HepG2 (cell line): ENCODE results near the gene EIF4G1. TPM values are rescaled to one million over a fixed set of nuclear protein-coding genes. Genes with fewer than 3 reads are reported as not detected.

Experiments
- ASH2L ChIP-seq: fragments of 300-600, 200-600 bp; sonication (generic); IDR thresholded peaks from 2 replicates; pipeline ENCODE4 v1.7.0; 2017; ENCODE audit warnings: low read depth, mild to moderate bottlenecking, moderate library complexity, mixed read lengths, low read length; ENCODE audit not compliant: insufficient read length
- CEBPG ChIP-seq: IDR thresholded peaks from 2 replicates; pipeline ENCODE4 v1.6.1; 2016
- DMAP1 ChIP-seq: IDR thresholded peaks from 2 replicates; pipeline ENCODE4 v1.6.1; 2016
- GABPA ChIP-seq, 2 experiments: IDR thresholded peaks; 2 replicates each; pipeline ENCODE4 v1.6.1; 2011 to 2016; ENCODE audit warnings: low read depth in 2 of 2, low read length in 1 of 2, missing biosample characterization in 1 of 2, missing genetic modification characterization in 1 of 2
- GFI1 ChIP-seq: sonication (generic); formaldehyde crosslinking; IDR thresholded peaks from 2 replicates; pipeline ENCODE4 v1.5.0; 2020; ENCODE audit warnings: missing genetic modification reagents, mild to moderate bottlenecking, borderline replicate concordance
- JDP2 ChIP-seq: sonication (generic); formaldehyde crosslinking; IDR thresholded peaks from 2 replicates; pipeline ENCODE4 v1.8.1; 2022; ENCODE audit warnings: missing genetic modification reagents, borderline replicate concordance
- MEF2D ChIP-seq: sonication (generic); formaldehyde crosslinking; IDR thresholded peaks from 2 replicates; pipeline ENCODE4 v1.5.1; 2020; ENCODE audit warnings: mild to moderate bottlenecking, missing genetic modification reagents
- PHF21A ChIP-seq: sonication (generic); formaldehyde crosslinking; IDR thresholded peaks from 2 replicates; pipeline ENCODE4 v1.5.0; 2020; ENCODE audit warnings: mild to moderate bottlenecking, missing genetic modification reagents
- PITX1 ChIP-seq: sonication (generic); formaldehyde crosslinking; IDR thresholded peaks from 2 replicates; pipeline ENCODE4 v1.5.1; 2020; ENCODE audit warnings: mild to moderate bottlenecking, missing genetic modification reagents
- SAP130 ChIP-seq: IDR thresholded peaks from 2 replicates; pipeline ENCODE4 v1.6.1; 2016; ENCODE audit warnings: low read depth
- SUZ12 ChIP-seq: fragments of 150-350 bp; IDR thresholded peaks from 2 replicates; pipeline ENCODE4 v1.6.1; 2014; ENCODE audit warnings: low read depth, low read length
- TFAP4 ChIP-seq: sonication (generic); IDR thresholded peaks from 2 replicates; pipeline ENCODE4 v1.6.1; 2016; ENCODE audit warnings: low read depth, borderline replicate concordance
- U2AF1 ChIP-seq: fragments of 200-400 bp; formaldehyde crosslinking; optimal IDR thresholded peaks from 2 replicates; pipeline ENCODE3; 2017; ENCODE audit warnings: mild to moderate bottlenecking, low read depth, low read length
- UBTF ChIP-seq: sonication (generic); formaldehyde crosslinking; IDR thresholded peaks from 2 replicates; pipeline ENCODE4 v1.4.0; 2020; ENCODE audit warnings: mild to moderate bottlenecking, missing genetic modification reagents
- ZEB1 ChIP-seq: IDR thresholded peaks from 2 replicates; pipeline ENCODE4 v1.6.1; 2012; ENCODE audit warnings: mild to moderate bottlenecking, low read depth, inconsistent platforms; ENCODE audit not compliant: insufficient replicate concordance
- ZFY ChIP-seq: sonication (generic); formaldehyde crosslinking; IDR thresholded peaks from 2 replicates; pipeline ENCODE4 v1.4.0; 2020; ENCODE audit warnings: missing genetic modification reagents
- ZNF143 ChIP-seq: sonication (generic); formaldehyde crosslinking; IDR thresholded peaks from 2 replicates; pipeline ENCODE4 v1.4.0; 2020; ENCODE audit warnings: missing genetic modification reagents
- ZNF333 ChIP-seq: sonication (generic); formaldehyde crosslinking; IDR thresholded peaks from 2 replicates; pipeline ENCODE4 v1.4.0; 2020; ENCODE audit warnings: mild to moderate bottlenecking, missing genetic modification reagents, borderline replicate concordance
- ZNF430 ChIP-seq: sonication (generic); formaldehyde crosslinking; IDR thresholded peaks from 2 replicates; pipeline ENCODE4 v1.9.0; 2021; ENCODE audit warnings: mild to moderate bottlenecking, missing genetic modification reagents
- ZNF687 ChIP-seq: sonication (generic); formaldehyde crosslinking; IDR thresholded peaks from 2 replicates; pipeline ENCODE4 v1.5.1; 2020; ENCODE audit warnings: mild to moderate bottlenecking, missing genetic modification reagents, moderate library complexity
- ZNF724P ChIP-seq: sonication (generic); formaldehyde crosslinking; IDR thresholded peaks from 2 replicates; pipeline ENCODE4 v1.8.0; 2022; ENCODE audit warnings: missing genetic modification reagents, borderline replicate concordance
- ZNF816 ChIP-seq: sonication (generic); formaldehyde crosslinking; IDR thresholded peaks from 2 replicates; pipeline ENCODE4 v1.8.0; 2022; ENCODE audit warnings: missing genetic modification reagents, mild to moderate bottlenecking, borderline replicate concordance
- polyA plus RNA-seq, 8 experiments: library from polyadenylated mRNA; depleted of rRNA in 3 of 8; stranded (reverse) in 7 of 8; unstranded in 1 of 8; fragments of >200 nt; fragmentation: Illumina TruSeq in 4 of 8; extraction: Trizol in 4 of 8; gene quantifications; 2 replicates each; pipeline versions ENCODE4 v1.2.1 to v1.2.3, GENCODE V29; 2011 to 2016; ENCODE audit warnings: low read depth in 4 of 8, missing spikeins in 1 of 8, mixed read lengths in 1 of 8; ENCODE audit not compliant: insufficient read depth in 1 of 8
- total RNA-seq, 5 experiments: library from RNA; depleted of rRNA; stranded (reverse); fragments of >200 nt; fragmentation: Illumina TruSeq; extraction: Trizol; gene quantifications; 2 replicates each; pipeline ENCODE4 v1.2.3, GENCODE V29; 2016; ENCODE audit warnings: low read depth in 1 of 5

The EIF4G1 gene
- total and polyA plus RNA-seq, 2 of the 13 experiments (the other 11 are each of a cell fraction or from before 2014, with no cell fraction given), result 208 to 213 TPM

- TF ChIP-seq SAP130 (CRISPR knock-in tag), result peak; percentile 31
- TF ChIP-seq ZEB1, result no peak
- peak; percentile 66 for TF ChIP-seq ZNF687 (CRISPR knock-in tag)
- TF ChIP-seq PHF21A (CRISPR knock-in tag), result 0 out of 2 replicates have a peak, but pooled peaks have one; percentile 25
- 0 out of 2 replicates have a peak, but pooled peaks have one; percentile 49 for TF ChIP-seq DMAP1 (CRISPR knock-in tag)
- no peak for TF ChIP-seq CEBPG
- 0 out of 2 replicates have a peak, but pooled peaks have one; percentile 5 for TF ChIP-seq PITX1 (CRISPR knock-in tag)
- no peak for TF ChIP-seq JDP2 (CRISPR knock-in tag)
- TF ChIP-seq ZNF333 (CRISPR knock-in tag), result 0 out of 2 replicates have a peak, but pooled peaks have one; percentile 19
- no peak for TF ChIP-seq GABPA (IDR thresholded peaks at IDR 0.05; ENCODE audit: low read depth, low read length)
- peak; percentile 82 for TF ChIP-seq GABPA (CRISPR knock-in tag; IDR thresholded peaks at IDR 0.05; ENCODE audit: low read depth)
- TF ChIP-seq ASH2L, result no peak
- TF ChIP-seq UBTF (CRISPR knock-in tag), result peak; percentile 29; the same call in 1 of the 2 replicates
- TF ChIP-seq MEF2D (CRISPR knock-in tag), result 0 out of 2 replicates have a peak, but pooled peaks have one; percentile 18
- TF ChIP-seq ZNF430 (CRISPR knock-in tag), result 0 out of 2 replicates have a peak, but pooled peaks have one; percentile 16
- TF ChIP-seq ZNF724P, result 0 out of 2 replicates have a peak, but pooled peaks have one; percentile 43
- peak; percentile 83 for TF ChIP-seq ZFY (CRISPR knock-in tag)
- no peak for TF ChIP-seq U2AF1
- TF ChIP-seq SUZ12, result peak; percentile 27; the same call in 1 of the 2 replicates
- peak; percentile 89 for TF ChIP-seq ZNF143 (CRISPR knock-in tag)
- TF ChIP-seq GFI1 (CRISPR knock-in tag), result peak; percentile 94
- TF ChIP-seq TFAP4, result peak; percentile 52
- 0 out of 2 replicates have a peak, but pooled peaks have one; percentile 25 for TF ChIP-seq ZNF816 (CRISPR knock-in tag)
Measured at GRCh38 chr3:184336547-184337398, 22.4 kb downstream of the EIF4G1 start (continued).
